Hematopoietic multipotent progenitor cell treated with erythropoietin and hydrocortisone succinate and interleukin-3 and kit ligand, for 15 days (in vitro differentiated cells): Measurements from ENCODE around the gene SIN3B.
"Not testable (repeated sequence)": the region's sequence is repeated elsewhere in the genome, so short reads cannot be mapped to it uniquely, and the experiment has no call there.

Experiments used
- DNase-seq: peaks from one replicate; pipeline ENCODE4 v3.0.0-alpha.2; 2015; ENCODE audit warnings: low spot score

SIN3B gene

GRCh38 chr19:16868423-16869130 is 39.4 kb downstream of the SIN3B start:
- no peak for DNase-seq

- no peak for DNase-seq
Observed at GRCh38 chr19:16869331-16869972, 40.3 kb downstream of the SIN3B start.

- DNase-seq, result no peak
Observed at GRCh38 chr19:16871871-16872270, 42.7 kb downstream of the SIN3B start.

GRCh38 chr19:16872728-16873127 is 43.5 kb downstream of the SIN3B start:
- no peak for DNase-seq

GRCh38 chr19:16873594-16873993 is 44.4 kb downstream of the SIN3B start:
- DNase-seq, result no peak

- DNase-seq, result no peak
Observed at GRCh38 chr19:16874250-16874977, 45.2 kb downstream of the SIN3B start.

- not testable (repeated sequence) for DNase-seq
Observed at GRCh38 chr19:16874978-16875299, 45.7 kb downstream of the SIN3B start.

- DNase-seq, result no peak
Observed at GRCh38 chr19:16875584-16876555, 46.7 kb downstream of the SIN3B start.

- DNase-seq, result no peak
Observed at GRCh38 chr19:16876904-16877361, 47.7 kb downstream of the SIN3B start.

GRCh38 chr19:16877581-16877980 is 48.4 kb downstream of the SIN3B start:
- no peak for DNase-seq

GRCh38 chr19:16878181-16878965 is 49.2 kb downstream of the SIN3B start:
- no peak for DNase-seq

GRCh38 chr19:16880884-16881554 is 51.8 kb downstream of the SIN3B start:
- DNase-seq, result no peak

GRCh38 chr19:16882146-16882545 is 52.9 kb downstream of the SIN3B start:
- DNase-seq, result no peak

GRCh38 chr19:16883522-16883921 is 54.3 kb downstream of the SIN3B start:
- DNase-seq, result no peak

- no peak for DNase-seq
Observed at GRCh38 chr19:16885166-16885565, 56.0 kb downstream of the SIN3B start.

GRCh38 chr19:16886305-16886880 is 57.2 kb downstream of the SIN3B start:
- no peak for DNase-seq

GRCh38 chr19:16887353-16888265 is 58.4 kb downstream of the SIN3B start:
- DNase-seq, result no peak

- DNase-seq, result no peak
Observed at GRCh38 chr19:16888629-16889365, 59.6 kb downstream of the SIN3B start, which contains the start of gene F2RL3. F2RL3 (plus strand) TSS chr19:16888999; CDS start chr19:16889190, 191 bp downstream.
